Right atrium auricular region (tissue), 2 donors: ENCODE measurements around the gene BTLA. TPM values are rescaled to one million over a fixed set of nuclear protein-coding genes. Genes with fewer than 3 reads are reported as not detected.

Experiments
- DNase-seq: peaks from one replicate; pipeline ENCODE4 v3.0.0-alpha.2; 2019; ENCODE audit warnings: low spot score
- H3K27ac ChIP-seq, 2 donors: fragments of 200-600 bp; sonication (generic); 1 replicate in 1 of 2; 2 replicates in 1 of 2; pipeline ENCODE4 v1.5.1; 2016 to 2019
- H3K27me3 ChIP-seq, 2 donors: fragments of 200-600 bp; sonication (generic); one replicate each; pipeline versions ENCODE4 v1.5.1 to v1.6.0; 2017 to 2019
- H3K36me3 ChIP-seq: fragments of 200-600 bp; sonication (generic); one replicate; pipeline ENCODE4 v1.5.1; 2016
- H3K4me1 ChIP-seq, 2 donors: fragments of 200-600 bp; sonication (generic); one replicate each; pipeline versions ENCODE4 v1.5.1 to v1.6.0; 2017 to 2019
- H3K4me3 ChIP-seq, 2 donors: fragments of 200-600 bp; sonication (generic); 1 replicate in 1 of 2; 2 replicates in 1 of 2; pipeline ENCODE4 v1.5.1; 2017 to 2019; ENCODE audit warnings: mild to moderate bottlenecking in 1 of 2, moderate library complexity in 1 of 2
- H3K9me3 ChIP-seq, 2 donors: fragments of 200-600 bp; sonication (generic); one replicate each; pipeline ENCODE4 v1.5.1; 2019
- total RNA-seq, 2 donors: library from RNA; depleted of rRNA; stranded (reverse); fragments of >200 nt; gene quantifications; one replicate each; pipeline ENCODE4 v1.1.0, GENCODE V29; 2016
- TF ChIP-seq, protein P1 (sequence below), 2 donors: fragments of 200-600 bp; sonication (generic); IDR thresholded peaks; one replicate each; pipeline ENCODE4 v1.5.1; 2019; ENCODE audit warnings: antibody characterized with exemption in 2 of 2

The BTLA gene
- total RNA-seq, 2 donors from 2014 or later: not detected

DNA sequence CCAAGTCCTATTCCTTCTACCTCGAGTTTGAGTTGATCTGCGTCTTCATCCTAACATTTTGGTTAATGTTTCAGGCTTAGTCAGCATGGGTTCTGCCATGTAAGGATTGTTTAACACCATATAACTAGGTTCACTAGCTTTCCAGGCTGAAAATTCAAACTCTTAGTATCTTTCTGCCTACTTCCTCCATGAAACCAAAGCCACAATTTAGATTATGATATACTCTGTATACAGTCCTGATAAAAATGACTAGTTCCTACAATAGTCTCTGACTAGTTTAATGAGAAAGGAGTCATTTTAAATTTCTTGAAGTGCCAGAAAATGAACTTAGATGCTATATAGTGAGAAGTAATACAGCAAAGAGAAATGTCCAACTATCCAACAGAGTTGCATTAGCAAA is 6.6 kb upstream of the BTLA start:
- Histone ChIP-seq H3K4me1 (no peaks in the 10 kb centered on the region), H3K27ac (no peak overlapping the region), H3K4me3 (no peak overlapping the region), H3K27me3 (no peaks in the 10 kb centered on the region), H3K36me3 (no peaks in the 10 kb centered on the region), H3K9me3 (no peaks in the 10 kb centered on the region)
- TF ChIP-seq, protein P1, sequence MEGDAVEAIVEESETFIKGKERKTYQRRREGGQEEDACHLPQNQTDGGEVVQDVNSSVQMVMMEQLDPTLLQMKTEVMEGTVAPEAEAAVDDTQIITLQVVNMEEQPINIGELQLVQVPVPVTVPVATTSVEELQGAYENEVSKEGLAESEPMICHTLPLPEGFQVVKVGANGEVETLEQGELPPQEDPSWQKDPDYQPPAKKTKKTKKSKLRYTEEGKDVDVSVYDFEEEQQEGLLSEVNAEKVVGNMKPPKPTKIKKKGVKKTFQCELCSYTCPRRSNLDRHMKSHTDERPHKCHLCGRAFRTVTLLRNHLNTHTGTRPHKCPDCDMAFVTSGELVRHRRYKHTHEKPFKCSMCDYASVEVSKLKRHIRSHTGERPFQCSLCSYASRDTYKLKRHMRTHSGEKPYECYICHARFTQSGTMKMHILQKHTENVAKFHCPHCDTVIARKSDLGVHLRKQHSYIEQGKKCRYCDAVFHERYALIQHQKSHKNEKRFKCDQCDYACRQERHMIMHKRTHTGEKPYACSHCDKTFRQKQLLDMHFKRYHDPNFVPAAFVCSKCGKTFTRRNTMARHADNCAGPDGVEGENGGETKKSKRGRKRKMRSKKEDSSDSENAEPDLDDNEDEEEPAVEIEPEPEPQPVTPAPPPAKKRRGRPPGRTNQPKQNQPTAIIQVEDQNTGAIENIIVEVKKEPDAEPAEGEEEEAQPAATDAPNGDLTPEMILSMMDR (IDR thresholded peaks at IDR 0.05): no peak
- DNase-seq: no peak

DNA sequence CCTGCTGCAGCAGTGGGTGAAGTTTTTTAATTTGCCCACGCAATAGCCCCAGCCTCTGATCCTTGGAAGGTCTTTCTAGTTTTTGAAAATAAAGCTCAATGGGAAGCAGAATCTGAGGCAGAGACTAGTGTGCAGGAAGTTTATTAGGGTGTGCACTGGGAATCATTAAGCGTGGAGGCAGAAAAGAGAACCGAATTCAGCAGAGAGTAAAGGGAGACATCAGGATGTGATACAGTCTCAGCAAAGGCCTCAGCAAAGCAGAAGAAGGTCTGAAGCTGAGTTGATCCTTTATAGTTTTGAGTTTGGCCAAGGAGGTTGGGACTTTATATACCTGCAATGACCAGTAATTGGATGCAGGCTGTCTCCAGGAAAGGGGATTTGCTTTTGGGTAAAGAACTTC is 4.9 kb upstream of the BTLA start:
- no peaks in the 10 kb centered on the region for H3K9me3 ChIP-seq
- H3K4me3 ChIP-seq: no peak overlapping the region
- no peak for DNase-seq
- H3K4me1 ChIP-seq: no peaks in the 10 kb centered on the region
- H3K27me3 ChIP-seq: no peaks in the 10 kb centered on the region
- H3K36me3 ChIP-seq: no peaks in the 10 kb centered on the region
- TF ChIP-seq, protein P1 (IDR thresholded peaks at IDR 0.05): no peak
- no peak overlapping the region for H3K27ac ChIP-seq

DNA sequence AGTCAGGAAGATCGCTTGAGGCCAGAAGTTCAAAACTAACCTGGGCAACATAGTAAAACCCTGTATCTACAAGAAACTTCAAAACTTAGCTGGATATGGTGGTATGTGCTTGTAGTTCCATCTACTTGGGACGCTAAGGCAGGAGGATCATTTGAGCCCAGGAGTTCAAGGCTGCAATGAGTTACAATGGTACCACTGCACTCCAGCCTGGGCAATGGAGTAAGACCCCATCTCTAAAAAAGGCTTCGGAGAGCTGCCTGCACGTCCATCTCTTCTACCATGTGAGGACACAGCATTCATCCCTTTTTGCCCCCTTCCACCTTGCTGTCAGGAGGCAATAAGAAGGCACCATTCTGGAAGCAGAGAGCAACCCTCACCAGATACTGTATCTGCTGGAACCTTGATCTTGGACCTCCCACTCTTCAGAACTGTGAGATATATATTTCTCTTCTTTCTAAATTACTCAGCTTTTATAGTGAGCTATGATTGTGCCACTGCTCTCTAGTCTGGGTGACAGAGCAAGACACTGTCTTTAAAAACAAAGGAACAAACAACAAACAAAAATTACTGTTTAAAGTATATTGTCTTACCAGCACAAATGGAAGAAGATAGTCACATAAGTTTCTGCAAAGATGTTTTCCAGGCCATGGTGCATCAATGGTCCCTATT is 4.2 kb upstream of the BTLA start:
- DNase-seq: no peak
- Histone ChIP-seq H3K27me3 (no peaks in the 10 kb centered on the region), H3K4me1 (no peaks in the 10 kb centered on the region), H3K36me3 (no peaks in the 10 kb centered on the region), H3K4me3 (no peak overlapping the region), H3K9me3 (no peaks in the 10 kb centered on the region), H3K27ac (no peak overlapping the region)
- TF ChIP-seq, protein P1 (IDR thresholded peaks at IDR 0.05): no peak

DNA sequence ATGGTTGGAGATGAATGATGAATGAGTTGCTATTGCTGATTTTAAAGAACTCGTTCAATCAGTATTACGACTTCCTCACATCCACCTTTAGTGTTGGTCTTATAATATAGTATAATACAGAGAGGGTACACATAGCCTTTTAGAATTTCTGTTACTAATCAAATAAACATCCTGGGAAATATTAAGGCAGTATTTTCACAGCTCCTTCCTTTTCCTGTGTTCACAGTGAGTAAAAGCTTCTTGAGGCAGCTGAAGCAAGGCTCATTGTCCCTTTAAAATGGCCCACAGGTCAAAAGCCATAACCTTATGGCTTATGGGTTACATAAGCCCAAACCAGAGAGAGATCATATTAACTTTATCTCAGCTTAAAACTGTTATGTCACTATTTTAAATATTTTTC is 1.3 kb upstream of the BTLA start:
- Histone ChIP-seq H3K4me1 (no peaks in the 10 kb centered on the region), H3K27ac (no peak overlapping the region), H3K36me3 (no peaks in the 10 kb centered on the region), H3K4me3 (no peak overlapping the region), H3K27me3 (no peaks in the 10 kb centered on the region), H3K9me3 (no peaks in the 10 kb centered on the region)
- DNase-seq: no peak
- TF ChIP-seq, protein P1 (IDR thresholded peaks at IDR 0.05): no peak

DNA sequence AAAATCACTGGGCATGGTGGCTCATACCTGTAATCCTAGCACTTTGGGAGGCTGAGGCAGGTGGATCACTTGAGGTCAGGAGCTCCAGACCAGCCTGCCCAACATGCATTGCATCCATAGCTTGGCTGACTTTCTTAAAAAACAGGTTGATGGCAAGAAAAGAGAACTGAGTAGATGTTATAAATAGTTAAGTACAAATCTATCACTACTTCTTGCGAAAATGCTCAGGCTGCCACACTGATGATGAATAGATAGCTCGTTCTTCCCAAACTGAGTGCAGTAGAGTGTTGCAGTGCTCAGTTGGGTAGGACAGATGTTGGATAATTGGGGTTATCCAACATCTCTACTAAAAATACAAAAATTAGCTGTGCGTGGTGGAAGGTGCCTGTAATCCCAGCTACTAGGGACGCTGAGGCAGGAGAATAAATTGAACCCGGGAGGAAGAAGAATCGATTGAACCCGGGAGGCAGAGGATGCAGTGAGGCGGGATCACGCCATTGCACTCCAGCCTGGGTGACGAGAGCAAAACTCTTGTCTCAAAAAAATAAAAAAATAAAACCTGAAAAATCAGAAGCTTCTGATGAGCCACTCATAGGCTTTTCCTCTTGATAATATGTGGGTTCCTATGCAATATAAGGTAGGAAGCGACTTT is 1.2 kb downstream of the BTLA start:
- H3K4me3 ChIP-seq: no peak overlapping the region
- H3K36me3 ChIP-seq: no peaks in the 10 kb centered on the region
- H3K4me1 ChIP-seq: no peaks in the 10 kb centered on the region
- no peak overlapping the region for H3K27ac ChIP-seq
- DNase-seq: no peak
- TF ChIP-seq, protein P1 (IDR thresholded peaks at IDR 0.05): no peak
- H3K27me3 ChIP-seq: no peaks in the 10 kb centered on the region
- H3K9me3 ChIP-seq: no peaks in the 10 kb centered on the region
